ENCODE measurements around the gene C1QTNF5.

The C1QTNF5 gene

GRCh38 chr11:119372260-119373058 lies 31.8 kb upstream of the C1QTNF5 start:
- DNase-seq = no peak

- DNase-seq = no peak
These were observed 31.1 kb upstream of the C1QTNF5 start for GRCh38 chr11:119371778-119372182.

DNA sequence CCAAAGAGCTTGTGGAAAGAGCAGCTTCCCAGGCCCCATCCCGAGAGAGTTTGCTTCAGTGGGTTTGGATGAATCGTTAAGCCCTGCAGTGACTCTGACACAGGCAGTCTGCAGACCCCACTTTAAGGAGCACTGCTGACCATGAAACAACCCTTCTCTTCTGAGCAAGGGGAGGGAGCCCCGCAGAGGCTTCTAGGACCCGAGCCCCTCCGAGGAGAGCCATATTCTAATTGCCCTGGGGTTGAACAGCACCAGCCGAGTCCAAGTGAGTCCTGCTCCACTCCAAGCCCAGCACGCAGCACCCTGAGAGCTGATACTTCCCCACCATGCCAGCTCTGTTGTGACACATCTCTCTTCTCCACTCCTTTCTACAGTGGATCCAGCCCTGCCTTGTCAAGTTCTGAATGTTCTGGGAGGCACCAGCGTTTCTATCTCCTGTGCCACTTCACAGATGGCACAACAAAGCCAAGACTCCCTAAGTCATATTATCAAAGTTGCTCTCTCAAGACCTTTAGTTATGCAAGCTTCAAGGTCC lies 30.5 kb upstream of the C1QTNF5 start:
- no peak for DNase-seq

DNA sequence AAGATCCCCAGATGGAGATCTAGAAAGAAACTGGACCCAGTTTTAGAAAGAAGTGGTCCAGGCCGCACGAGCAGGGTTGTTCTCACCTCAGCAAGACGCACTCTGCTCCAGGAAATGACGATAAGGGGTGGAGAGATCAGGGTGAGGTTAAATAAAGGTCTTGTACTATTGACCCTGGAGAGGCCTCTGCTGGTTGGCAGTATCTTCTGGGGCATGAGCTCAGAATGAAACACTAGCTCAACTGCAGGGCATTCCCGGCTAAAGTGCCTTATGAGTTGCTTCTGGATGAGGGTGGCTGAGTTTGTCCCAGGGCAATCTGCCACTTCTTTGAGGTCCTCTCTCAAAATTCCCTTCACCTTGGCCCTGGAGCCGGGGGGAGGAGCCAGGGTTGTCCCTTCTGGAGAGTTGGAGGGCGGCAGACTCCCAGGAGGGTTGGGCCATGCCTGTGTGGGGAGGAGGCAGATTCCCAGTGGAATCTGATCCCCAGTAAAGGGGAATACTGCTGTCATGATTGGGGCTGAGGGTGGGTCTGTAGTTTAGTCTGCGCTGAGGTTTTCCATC lies 29.9 kb upstream of the C1QTNF5 start:
- no peak for DNase-seq

GRCh38 chr11:119369132-119369925 lies 28.6 kb upstream of the C1QTNF5 start:
- DNase-seq = no peak

GRCh38 chr11:119368121-119369034 lies 27.7 kb upstream of the C1QTNF5 start:
- DNase-seq = no peak

- DNase-seq = no peak
These were observed 27.0 kb upstream of the C1QTNF5 start for GRCh38 chr11:119367661-119368120.

GRCh38 chr11:119366690-119367620 lies 26.3 kb upstream of the C1QTNF5 start:
- DNase-seq = no peak

GRCh38 chr11:119365071-119365591 lies 24.4 kb upstream of the C1QTNF5 start:
- DNase-seq = no peak

DNA sequence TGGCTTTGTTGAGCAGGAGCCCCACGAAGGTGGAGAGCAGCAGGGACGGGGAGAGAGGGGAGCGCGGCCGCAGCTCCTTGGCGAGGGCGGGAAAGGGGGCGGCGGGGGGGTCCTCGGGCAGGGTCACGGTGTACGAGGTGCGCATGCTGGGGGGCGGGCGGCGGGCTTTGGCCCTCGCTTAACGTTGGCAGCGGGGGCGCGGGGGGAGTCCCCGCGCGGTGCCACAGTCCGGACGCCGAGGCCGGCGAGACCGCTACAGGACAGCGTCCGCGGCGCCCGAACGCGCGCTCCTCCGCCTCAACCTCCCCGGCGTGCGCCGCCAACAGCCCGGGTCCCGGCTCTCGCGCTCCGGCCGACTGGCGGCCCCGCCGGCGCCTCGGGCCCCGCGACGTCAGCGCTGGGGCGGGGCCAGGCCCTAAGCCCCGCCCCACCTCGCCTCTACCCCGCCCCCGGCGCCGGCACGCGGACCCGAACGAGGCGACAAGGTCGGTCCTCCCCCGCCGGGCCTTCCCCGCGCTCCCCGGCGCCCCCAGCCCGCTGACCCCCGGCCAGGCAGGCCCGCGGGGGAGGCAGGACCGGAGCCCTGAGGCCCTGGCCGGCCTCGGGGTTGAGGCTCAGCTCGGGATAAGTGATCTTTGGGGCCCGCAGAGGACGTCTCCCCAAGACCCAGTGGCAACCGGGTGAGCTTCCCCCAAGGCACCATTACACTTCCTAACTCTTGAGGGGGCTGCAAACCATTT lies 23.3 kb upstream of the C1QTNF5 start:
- DNase-seq = peak in 3 of 4 experiments; percentile 20 to 40 (median 29)

DNA sequence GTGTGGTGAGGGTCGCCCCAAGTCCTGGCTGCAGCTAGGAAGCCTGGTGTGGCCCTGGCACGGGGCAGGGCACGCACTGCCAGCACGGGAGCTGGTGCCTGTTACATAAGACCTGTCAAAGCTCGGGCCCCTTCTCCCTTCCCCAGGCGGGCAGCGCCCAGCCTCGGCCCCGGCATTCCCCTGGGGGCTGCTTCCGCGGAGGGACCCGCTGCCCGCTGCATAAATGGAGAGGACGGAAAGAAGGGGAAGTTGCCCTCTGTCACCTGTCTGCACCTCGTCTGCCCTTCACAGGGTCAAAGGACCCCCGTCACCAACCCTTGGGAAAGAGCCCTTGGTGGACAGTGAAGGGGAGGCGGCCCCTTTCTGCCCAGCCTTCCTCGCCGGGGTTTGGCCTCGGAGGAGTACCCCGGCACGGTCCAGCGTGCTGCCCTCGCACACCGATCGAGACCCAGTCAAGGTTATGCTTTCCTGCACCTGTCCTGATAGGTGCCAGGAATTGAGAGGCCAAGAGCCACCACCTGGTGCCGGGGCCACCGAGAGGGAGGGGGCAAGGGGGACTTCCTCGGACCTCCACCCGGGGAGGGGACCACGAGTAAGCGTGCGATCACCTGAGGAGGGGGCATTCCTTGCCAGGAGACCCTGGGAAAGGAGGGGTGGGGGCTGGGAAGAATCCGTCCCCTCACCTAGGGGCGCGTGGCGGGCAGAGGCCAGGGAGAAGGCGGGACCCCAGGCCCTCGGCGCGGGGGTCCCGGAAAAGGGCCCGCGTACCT lies 22.6 kb upstream of the C1QTNF5 start:
- no peak for DNase-seq

- no peak for DNase-seq
These were observed 22.0 kb upstream of the C1QTNF5 start for GRCh38 chr11:119362741-119363080.

DNA sequence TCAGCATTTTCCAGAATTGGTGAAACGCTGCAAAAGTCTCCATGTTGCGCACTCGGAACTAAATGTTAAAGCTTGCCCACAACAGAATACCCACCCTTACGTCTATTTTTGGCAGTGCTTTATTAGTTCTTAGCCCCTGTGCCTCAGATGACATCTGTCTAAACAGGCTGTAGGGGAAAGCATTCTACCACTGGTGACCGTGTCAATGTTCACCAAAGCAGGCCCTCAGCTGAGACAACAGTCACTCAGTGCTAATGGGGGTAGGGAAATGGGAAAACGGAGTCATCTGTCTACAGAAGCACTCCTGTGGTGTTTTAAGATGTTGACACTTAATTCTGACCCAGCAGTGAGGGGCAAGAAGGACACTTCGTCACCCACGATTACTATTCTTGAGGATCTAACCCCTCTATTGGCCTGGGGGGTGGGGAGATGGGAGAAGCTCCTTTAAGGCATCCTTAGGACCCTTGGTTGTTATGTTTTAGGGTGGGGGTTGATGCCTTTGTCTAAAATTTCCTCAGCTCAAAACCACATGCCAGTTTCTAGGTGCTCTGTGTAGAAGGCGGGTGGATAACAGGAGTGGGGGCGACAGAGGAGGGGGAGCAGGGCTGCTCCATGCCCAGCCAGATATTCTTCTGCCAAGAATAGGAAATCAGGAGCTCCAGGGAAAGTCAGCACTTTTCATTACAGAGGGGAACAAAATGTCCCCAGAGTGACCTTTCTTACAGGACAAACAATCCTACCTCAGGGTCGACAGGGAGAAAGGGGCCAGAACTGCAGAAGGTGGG lies 21.4 kb upstream of the C1QTNF5 start:
- no peak for DNase-seq

GRCh38 chr11:119361056-119361787 lies 20.5 kb upstream of the C1QTNF5 start:
- DNase-seq = no peak

- no peak for DNase-seq
These were observed 18.9 kb upstream of the C1QTNF5 start for GRCh38 chr11:119359365-119360214.

DNA sequence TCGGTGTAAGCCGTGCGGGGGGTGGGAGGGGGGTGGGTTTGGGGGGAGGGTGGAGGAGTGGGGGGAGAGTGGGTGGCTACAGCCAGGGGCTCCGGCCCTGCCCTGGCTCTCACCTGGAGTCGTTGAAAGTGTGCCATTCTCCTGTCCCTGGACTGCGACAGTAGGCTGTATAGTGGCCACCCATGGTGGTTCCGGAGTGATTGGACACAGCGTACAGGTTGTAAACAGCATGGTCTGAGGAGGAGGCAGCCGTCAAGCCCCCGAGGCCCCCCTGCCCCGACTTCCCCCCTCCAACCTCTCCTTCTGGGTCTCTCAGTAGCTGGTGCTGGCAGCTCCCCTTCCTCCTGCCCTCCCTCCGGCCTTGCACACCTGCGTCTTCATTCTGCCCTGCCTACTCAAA lies 16.4 kb upstream of the C1QTNF5 start:
- no peak for DNase-seq
